Measurements from ENCODE around the gene MED15. TPM values are rescaled to one million over a fixed set of nuclear protein-coding genes. Genes with fewer than 3 reads are reported as not detected.

The MED15 gene
- polyA plus RNA-seq, 1 donor, result 47.7 TPM

DNA sequence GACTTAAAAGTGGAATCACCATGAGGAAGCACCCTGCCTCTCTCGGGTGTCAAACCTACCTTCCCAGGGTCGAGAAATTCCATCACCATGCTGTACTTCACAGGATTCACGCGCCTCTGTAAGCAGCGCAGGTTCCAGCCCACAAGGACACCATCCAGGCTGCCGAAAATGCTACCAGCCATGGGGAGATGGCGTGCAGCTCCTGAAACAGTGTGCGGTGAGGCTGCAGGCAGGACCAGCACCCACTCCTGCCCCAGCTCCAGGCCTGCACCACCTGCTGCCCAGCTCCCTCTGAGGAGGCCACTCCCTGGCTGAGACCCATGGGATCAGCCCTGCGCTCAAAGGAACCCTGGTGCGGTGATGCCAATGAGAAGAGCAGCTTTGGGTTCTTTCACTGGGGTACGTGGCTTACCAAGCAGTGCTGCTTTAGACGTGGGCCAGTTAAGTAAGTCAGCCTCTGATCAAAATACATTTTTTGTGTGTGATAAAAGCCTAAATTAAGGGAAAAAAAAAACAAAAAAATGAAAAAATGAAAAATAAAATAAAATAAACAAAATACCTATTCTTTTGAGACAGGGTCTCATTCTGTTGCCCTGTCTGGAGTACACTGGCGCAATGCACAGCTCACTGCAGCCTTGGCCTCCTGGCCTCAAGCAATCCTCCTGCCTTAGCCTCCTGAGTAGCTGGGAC, 115.4 kb downstream of the MED15 start:
- DNase-seq, result no peak

DNA sequence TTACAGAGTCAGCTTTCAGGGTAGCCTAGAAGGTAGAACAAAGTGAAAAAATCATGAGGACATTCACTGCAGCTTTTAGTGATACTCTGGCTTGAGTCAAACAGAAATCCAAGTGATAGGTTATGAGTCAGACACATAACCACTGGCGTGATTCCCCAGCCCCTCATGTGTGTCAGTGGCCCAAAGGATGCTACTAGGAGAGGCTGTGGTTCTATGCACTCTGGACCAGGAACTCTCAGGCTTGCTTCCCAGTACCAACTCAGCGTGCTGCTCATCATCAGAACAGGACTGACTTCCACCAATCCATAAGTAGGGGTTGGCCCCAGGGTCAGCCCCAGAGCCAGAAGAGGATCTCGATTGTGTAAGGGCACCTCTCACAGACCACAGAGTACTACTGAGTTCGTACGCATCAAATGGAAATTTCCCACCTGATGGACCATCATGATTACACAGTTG, 116.8 kb downstream of the MED15 start:
- no peak for DNase-seq

DNA sequence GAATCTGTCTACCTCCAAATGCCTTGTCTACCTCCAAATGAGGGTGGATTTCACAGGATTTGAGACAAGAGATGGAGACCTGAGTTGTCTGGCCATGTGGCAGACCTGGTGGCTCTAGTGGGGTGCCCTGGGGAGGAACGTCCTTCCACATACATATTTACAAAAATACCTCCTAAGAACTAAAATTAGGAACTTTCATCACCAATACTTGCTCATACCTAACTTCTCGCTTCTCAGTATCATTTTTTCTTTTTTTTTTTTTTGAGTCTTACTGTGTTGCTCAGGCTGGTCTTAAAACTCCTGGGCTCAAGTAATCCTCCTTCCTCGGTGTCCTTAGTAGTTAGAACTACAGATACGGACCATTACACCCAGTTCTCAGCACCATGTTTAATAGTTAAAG, 117.9 kb downstream of the MED15 start:
- DNase-seq, result no peak

DNA sequence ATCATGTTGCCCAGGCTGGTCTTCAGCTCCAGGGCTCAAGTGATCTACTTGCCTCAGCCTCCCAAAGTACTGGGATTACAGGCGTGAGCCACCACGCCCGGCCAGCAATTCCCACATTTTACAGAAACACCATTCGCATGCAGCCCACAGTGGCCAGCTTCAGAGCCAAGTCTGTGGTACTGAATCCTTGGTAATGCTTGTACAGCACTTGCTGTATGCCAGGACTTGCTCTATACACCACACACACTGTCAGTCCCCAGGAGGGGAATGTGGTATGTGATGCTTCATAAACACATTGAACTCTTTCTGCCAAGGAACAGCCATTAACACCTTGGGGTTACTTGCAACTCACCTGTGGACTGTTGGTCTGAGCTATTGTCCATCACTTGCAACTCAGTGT, 119.4 kb downstream of the MED15 start:
- DNase-seq, result no peak

DNA sequence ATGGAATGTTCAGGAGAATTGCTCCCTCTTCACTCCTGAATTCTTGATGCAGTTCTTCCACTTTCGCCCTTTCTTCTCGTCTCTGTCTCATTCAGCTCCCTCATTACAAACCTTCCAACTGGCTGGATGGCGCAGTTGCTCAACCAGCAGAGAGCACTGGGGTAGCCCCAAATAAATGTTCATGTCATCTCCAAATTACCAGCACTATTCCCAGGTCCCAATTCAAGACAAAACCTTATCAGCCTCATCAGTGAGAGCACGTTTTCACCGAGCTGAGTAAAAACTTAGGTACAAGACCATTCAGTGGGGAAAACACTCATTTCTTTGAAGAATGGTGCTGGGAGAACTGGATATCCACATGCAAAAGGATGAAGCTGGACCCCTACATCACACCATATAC, 120.0 kb downstream of the MED15 start:
- DNase-seq, result no peak

DNA sequence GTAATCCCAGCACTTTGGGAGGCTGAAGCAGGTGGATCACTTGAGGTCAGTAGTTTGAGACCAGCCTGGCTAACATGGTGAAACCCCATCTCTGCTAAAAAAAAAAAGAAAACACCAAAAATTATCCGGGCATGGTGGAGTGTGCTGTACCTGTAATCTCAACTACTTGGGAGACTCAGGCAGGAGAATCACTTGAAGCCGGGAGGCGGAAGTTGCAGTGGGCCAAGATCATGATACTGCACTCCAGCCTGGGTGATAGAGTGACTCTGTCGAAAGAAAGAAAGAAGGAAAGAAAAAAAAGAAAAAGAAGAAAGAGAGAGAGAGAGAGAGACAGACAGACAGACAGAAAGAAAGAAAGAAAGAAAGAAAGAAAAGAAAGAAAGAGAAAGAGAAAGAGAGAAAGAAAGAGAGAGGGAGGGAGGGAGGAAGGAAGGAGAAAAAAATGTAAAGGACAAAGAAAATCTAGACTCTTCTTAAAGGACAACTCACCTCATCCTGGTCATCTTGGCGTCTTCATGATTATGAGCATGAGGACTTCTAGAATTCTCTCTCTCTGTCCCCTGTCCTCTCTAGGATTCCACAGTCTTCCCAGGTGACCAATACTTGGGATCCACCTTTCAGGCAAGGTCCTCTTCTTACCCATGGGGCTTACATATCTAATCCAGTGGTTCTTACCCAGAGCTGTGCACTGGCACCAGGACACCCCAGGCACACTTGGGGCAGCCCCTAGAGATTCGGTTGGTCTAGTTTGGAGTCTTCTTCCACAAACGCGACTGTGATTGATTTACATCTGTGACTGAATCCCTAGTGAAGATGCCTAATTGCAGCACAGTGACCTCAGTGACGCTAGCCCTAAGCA, 120.9 kb downstream of the MED15 start:
- no peak for DNase-seq

DNA sequence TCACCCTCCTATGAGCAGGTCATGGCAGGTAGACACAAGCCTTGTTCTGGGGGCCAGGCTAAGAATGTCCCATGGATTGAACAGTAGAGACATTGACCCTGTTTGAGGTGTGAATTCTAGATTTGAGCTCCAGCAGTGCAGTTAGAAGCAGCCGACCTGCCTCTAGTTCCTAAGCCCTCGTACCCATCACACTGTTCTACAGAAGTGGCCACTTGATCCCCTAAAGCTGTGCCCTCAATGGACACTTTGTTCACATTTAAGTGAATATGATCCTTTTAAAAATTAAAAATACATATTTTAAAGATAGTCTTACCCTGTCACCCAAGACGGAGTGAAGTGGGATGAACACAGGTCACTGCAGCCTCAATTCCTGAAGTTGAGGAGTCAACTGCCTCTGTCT, 122.0 kb downstream of the MED15 start:
- DNase-seq, result no peak

DNA sequence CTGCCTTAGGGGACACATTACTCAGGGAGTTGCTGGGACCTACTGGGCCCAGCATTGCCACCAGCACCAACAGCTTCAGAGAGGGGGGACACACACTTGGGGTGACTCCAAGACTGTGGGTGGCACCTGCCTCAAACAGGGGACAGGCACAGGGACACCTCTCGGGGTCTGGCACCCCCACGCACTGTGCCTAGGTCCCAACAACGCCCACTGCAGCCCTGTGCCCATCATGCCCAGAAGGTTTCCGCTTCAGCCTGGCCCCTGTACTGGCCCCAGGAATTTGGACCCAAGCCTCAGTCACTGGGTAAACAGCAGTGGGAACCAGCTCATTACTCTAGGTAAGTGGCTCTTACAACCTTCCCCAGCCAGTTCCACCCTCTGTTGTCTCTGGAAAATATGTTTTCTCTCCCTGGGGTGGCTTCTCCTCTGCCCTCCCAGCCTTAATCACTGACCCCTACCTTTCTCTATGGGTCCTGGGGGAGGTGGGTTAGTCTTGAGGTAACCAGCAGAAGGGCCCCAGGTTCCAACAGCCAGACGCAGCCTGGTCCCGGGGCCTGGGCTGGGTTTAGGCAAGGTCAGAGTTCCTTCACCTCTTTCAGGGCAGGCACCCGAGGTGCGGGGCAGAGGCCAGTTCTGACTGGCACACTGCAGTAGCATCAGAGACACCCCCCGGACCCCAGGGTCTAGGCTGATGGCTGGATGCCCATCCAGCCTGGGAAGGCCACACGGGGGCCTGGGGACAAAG, 123.6 kb downstream of the MED15 start:
- DNase-seq, result no peak

DNA sequence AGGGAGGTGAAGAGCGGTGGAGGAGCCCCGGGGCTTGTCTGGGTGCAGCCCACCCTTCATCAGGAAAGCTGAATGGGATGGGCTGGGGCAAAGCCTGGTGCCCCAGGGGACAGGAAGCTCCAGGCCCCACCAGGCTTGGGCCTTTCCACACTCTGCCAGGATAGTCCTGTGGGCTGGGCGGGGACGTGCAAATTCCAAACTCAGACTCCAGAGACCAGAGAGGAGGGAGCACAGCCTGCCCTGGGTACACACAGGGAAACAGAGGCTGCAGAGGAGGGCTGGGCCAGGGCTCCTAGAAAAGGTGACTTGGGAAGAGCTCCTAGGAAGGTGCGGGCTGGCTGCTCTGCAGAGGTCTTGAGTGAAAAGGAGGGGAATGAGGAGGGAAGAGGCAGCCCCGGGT, 124.7 kb downstream of the MED15 start:
- no peak for DNase-seq

DNA sequence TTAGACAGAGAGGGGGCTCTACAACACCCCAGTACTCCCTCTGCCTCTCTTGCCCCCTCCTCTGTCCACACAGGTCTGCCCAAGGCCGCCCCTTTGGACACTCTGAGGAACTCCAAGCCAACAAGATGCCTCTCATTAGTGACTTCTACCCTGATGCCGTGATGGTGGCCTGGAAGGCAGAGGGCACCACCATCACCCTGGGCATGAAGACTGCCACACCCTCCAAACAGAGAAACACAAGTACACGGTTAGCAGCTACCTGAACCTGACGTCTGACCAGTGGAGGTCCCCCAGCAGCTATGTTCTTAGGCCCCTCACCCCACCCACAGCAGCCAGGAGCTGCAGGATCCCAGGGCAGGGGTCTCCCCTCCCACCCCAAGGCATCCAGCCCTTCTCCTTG, 125.1 kb downstream of the MED15 start:
- no peak for DNase-seq

DNA sequence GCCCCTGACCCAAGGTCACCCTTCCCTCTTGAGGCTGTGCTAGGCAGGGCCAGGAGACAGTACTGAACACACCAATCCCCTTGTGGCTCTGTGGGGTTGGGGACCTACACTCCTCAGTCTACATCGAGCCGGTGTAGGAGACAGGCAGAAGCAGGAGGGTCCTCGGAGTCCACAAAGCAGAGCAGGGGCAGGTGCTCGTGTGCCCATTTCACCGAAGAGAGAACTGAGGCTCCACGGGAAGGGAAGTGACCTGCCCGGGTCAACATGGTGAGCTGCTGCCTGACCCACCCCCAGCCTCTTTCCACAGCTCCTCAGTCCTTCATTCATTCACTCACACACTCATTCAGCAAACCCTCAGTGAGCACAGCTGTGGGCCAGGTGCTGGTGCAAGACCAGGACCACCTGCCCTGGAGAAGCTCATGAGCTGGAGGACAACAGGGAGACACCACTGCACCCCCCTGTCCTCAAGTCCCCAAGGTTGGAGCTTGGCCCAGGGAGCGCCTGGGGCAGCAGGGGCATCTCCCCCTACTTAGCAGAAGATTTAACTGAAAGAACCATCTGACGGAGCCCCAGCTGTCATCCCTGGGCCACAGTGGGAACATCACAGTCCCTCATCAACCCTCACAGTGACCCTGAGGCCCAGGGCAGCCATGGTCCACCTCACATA, 127.3 kb downstream of the MED15 start:
- DNase-seq, result no peak

DNA sequence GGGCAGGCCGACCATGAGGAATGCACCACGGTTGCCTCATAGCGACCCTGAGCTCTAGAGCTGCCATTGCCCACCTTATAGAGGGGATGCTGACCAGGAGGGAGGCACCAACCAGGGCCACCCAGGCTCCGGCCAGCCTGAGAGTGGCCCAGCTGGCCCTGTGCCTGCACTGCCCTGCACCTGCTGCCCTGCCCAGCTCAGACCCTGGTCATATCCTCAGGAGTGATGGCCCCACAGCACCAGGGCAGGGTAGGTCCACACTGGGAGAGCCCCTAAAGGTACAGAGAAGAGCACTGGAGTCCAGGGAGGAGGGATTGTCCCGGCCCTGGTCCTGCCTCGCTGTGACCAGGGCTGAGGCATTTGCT, 127.8 kb downstream of the MED15 start:
- no peak for DNase-seq

DNA sequence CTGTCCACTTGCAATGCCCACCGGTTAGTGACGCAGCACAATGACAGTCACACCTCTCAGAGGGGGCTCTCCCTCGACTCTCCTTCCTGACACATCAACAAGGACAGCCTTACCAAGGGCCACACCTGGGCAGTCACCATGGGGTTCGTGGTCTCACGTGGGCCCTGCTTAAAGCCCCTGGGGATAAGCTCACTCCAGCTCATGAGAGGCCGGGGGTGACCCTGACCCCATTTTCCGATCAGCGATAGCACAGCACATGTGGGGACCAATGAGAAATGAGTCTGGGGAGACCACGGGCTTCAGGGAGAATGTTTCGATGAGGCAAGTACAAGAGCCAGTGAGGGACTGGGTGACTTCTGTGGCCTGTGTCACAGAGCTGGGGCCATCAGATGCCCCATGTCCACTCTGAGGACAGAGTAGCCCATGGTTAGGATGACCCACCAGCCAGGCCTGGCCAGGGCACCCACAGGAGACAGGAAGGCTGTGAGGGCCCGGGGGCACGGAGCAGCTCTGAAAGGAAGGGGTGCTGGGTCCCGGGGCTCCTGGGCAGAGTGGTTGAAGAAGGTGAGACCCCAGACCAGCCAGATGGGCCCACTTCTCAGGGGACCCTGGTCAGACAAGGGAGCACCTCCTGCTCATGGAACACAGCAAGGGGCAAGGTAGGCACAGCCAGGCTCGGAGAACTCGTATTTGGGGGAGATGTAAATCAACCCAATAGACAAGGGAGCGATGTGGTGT, 128.8 kb downstream of the MED15 start:
- DNase-seq, result no peak

DNA sequence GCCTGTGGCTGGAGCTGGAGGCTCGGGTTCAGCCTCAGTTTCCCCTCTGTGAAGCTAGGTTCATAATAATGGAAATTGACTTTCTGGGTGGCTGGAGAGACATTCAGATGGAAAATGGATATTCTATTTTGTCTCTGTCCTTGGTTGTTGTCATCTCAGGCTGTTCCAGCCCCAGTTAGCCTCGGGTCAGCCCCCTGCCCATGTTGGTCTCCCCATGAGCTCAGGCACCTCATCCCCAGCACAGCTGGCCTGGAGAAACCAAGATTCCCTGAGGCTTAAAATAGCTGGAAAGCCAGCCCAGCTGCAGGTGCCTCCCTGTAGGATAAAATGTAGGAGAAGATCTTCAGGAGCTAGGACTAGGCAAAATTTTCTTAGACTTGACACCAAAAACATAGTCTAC, 129.5 kb downstream of the MED15 start:
- DNase-seq, result no peak

Other genes starting within 250 kb of the MED15 start
- gene RTN4R, start 239.3 kb upstream of the MED15 start, polyA plus RNA-seq (ENCODE audit: insufficient read length), result 3.4 TPM
- 44.7 TPM for gene DGCR6L, start 187.6 kb upstream of the MED15 start, polyA plus RNA-seq (ENCODE audit: insufficient read length)
- 16.7 TPM for gene ZNF74, start 113.5 kb upstream of the MED15 start, polyA plus RNA-seq (ENCODE audit: insufficient read length)
- gene SCARF2, start 69.8 kb upstream of the MED15 start, polyA plus RNA-seq (ENCODE audit: insufficient read length), result 15.7 TPM
- 37.0 TPM for gene KLHL22, start 11.8 kb upstream of the MED15 start, polyA plus RNA-seq (ENCODE audit: insufficient read length)

All from left kidney (tissue), 2 donors.